Peyer's patch (tissue), 4 donors: Measurements from ENCODE around the gene SPINK5.

ENCODE experiments used
- POLR2A ChIP-seq, 2 donors: fragments of 450-650 bp; IDR thresholded peaks; one replicate each; pipeline ENCODE4 v1.5.1; 2017; ENCODE audit warnings: antibody characterized with exemption in 2 of 2, mild to moderate bottlenecking in 2 of 2, moderate library complexity in 2 of 2
- TF ChIP-seq, protein P1 (sequence below), 6 experiments: fragments of 450-650 bp in 4 of 6; fragments of 200-600 bp in 2 of 6; sonication (generic) in 1 of 6; IDR thresholded peaks; one replicate each; pipeline ENCODE4 v1.5.1; 2017 to 2019; ENCODE audit warnings: antibody characterized with exemption in 6 of 6, mild to moderate bottlenecking in 3 of 6, moderate library complexity in 1 of 6

DNA sequence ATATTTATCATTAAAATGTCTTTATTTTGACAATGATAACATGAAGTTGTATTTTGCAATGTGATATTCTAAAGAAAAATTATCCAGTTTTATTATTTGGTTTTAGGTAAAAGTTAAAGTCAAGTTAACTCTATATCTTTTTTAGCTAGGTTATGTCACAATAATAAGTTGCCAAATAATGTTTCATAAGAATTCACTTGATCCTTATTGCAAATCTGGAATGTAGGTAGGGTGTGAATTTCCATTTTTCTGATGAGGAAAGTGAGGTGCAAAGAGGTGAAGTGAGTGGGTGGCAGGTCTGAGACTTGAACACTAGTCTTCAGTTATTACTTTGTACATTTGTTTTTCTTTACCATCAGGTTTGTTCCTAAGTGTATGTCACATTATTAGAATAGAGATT, 21.5 kb downstream of the SPINK5 start:
- TF ChIP-seq, protein P1, sequence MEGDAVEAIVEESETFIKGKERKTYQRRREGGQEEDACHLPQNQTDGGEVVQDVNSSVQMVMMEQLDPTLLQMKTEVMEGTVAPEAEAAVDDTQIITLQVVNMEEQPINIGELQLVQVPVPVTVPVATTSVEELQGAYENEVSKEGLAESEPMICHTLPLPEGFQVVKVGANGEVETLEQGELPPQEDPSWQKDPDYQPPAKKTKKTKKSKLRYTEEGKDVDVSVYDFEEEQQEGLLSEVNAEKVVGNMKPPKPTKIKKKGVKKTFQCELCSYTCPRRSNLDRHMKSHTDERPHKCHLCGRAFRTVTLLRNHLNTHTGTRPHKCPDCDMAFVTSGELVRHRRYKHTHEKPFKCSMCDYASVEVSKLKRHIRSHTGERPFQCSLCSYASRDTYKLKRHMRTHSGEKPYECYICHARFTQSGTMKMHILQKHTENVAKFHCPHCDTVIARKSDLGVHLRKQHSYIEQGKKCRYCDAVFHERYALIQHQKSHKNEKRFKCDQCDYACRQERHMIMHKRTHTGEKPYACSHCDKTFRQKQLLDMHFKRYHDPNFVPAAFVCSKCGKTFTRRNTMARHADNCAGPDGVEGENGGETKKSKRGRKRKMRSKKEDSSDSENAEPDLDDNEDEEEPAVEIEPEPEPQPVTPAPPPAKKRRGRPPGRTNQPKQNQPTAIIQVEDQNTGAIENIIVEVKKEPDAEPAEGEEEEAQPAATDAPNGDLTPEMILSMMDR (IDR thresholded peaks at IDR 0.05) = no peak
- TF ChIP-seq POLR2A (IDR thresholded peaks at IDR 0.05) = no peak
